Endothelial cell (in vitro differentiated cells): ENCODE data around the gene GIGYF1. TPM values are rescaled to one million over a fixed set of nuclear protein-coding genes. Genes with fewer than 3 reads are reported as not detected.

ENCODE experiments used
- DNase-seq: peaks from one replicate; pipeline ENCODE4 v3.0.0; 2021; ENCODE audit warnings: low spot score
- H3K27ac Mint-ChIP-seq: one replicate; pipeline ENCODE4 v1.8.0; 2021; ENCODE audit warnings: mixed read lengths, inconsistent platforms; ENCODE audit not compliant: unreplicated experiment
- H3K27me3 Mint-ChIP-seq: one replicate; pipeline ENCODE4 v1.8.0; 2021; ENCODE audit warnings: mild to moderate bottlenecking, moderate library complexity, mixed read lengths, inconsistent platforms; ENCODE audit not compliant: unreplicated experiment
- H3K36me3 Mint-ChIP-seq: one replicate; pipeline ENCODE4 v1.8.0; 2021; ENCODE audit warnings: mild to moderate bottlenecking, low read depth, mixed read lengths, inconsistent platforms; ENCODE audit not compliant: unreplicated experiment
- H3K4me1 Mint-ChIP-seq: one replicate; pipeline ENCODE4 v1.8.0; 2021; ENCODE audit warnings: mild to moderate bottlenecking, mixed read lengths, inconsistent platforms; ENCODE audit not compliant: unreplicated experiment
- H3K4me3 Mint-ChIP-seq: one replicate; pipeline ENCODE4 v1.8.0; 2021; ENCODE audit warnings: mild to moderate bottlenecking, mixed read lengths, inconsistent platforms; ENCODE audit not compliant: unreplicated experiment
- H3K9me3 Mint-ChIP-seq: one replicate; pipeline ENCODE4 v1.8.0; 2021; ENCODE audit warnings: mixed read lengths, inconsistent platforms; ENCODE audit not compliant: unreplicated experiment
- CTCF ChIP-seq: fragments of 200-600 bp; sonication (generic); IDR thresholded peaks from one replicate; pipeline ENCODE4 v1.5.0; 2021; ENCODE audit warnings: antibody characterized with exemption; ENCODE audit not compliant: unreplicated experiment
- total RNA-seq: library from RNA; stranded (reverse); fragmentation: NEBNext Ultra II Directional; extraction: Animal tissue kit (Norgen Biotek cat#: 25700); gene quantifications from one replicate; pipeline ENCODE4 v1.2.1, GENCODE V29; 2021; ENCODE audit not compliant: unreplicated experiment

The GIGYF1 gene
- total RNA-seq, 1 donor from 2014 or later: 70.6 TPM

- H3K27me3 Mint-ChIP-seq: peaks cover 26% of the 10 kb centered on the region
- DNase-seq: no peak
- H3K4me1 Mint-ChIP-seq: peaks cover 18% of the 10 kb centered on the region
- H3K9me3 Mint-ChIP-seq: no peaks in the 10 kb centered on the region
- no peak overlapping the region for H3K4me3 Mint-ChIP-seq
- H3K36me3 Mint-ChIP-seq: peaks cover 12% of the 10 kb centered on the region
- no peak for TF ChIP-seq CTCF
- H3K27ac Mint-ChIP-seq: no peak overlapping the region
Measured at GRCh38 chr7:100722480-100723212, 28.6 kb upstream of the GIGYF1 start.

- Mint-ChIP-seq H3K4me3 (no peak overlapping the region), H3K9me3 (no peaks in the 10 kb centered on the region), H3K27ac (no peak overlapping the region), H3K36me3 (peaks cover 12% of the 10 kb centered on the region), H3K4me1 (peaks cover 18% of the 10 kb centered on the region), H3K27me3 (peaks cover 26% of the 10 kb centered on the region)
- no peak for TF ChIP-seq CTCF
- no peak for DNase-seq
Measured at GRCh38 chr7:100721505-100721812, 27.4 kb upstream of the GIGYF1 start.

GRCh38 chr7:100720671-100721504 lies 26.8 kb upstream of the GIGYF1 start:
- Mint-ChIP-seq H3K27me3 (peaks cover 26% of the 10 kb centered on the region), H3K36me3 (peaks cover 12% of the 10 kb centered on the region), H3K4me1 (peaks cover 18% of the 10 kb centered on the region), H3K9me3 (no peaks in the 10 kb centered on the region), H3K27ac (no peak overlapping the region), H3K4me3 (peak overlapping the region; percentile 62)
- DNase-seq: peak; percentile 25
- no peak for TF ChIP-seq CTCF

GRCh38 chr7:100720279-100720670 lies 26.2 kb upstream of the GIGYF1 start, which contains the start of gene EPO:
TSS of gene EPO (plus strand) at chr7:100720468. CDS start at chr7:100720981, 513 bp downstream.
- Mint-ChIP-seq H3K4me3 (peak within 1 kb of the TSS; percentile 71), H3K36me3 (peaks cover 12% of the 10 kb centered on the region), H3K9me3 (no peaks in the 10 kb centered on the region), H3K27me3 (peaks cover 26% of the 10 kb centered on the region), H3K27ac (no peak within 1 kb of the TSS), H3K4me1 (peaks cover 18% of the 10 kb centered on the region)
- no peak for TF ChIP-seq CTCF
- no peak for DNase-seq
